ENCODE data around the gene AIFM1.

Gene AIFM1

GRCh38 chrX:130167040-130167439 lies 1.4 kb upstream of the AIFM1 start:
- Histone ChIP-seq H3K9me3 (ENCODE audit: control insufficient read depth, low read depth, low read length) (peaks cover 6% of the 10 kb centered on the region), H3K4me3 (ENCODE audit: low read length) (peak overlapping the region; percentile 85), H3K27ac (ENCODE audit: low read length) (no peak overlapping the region), H3K9ac (ENCODE audit: low read length) (no peak overlapping the region), H3K36me3 (ENCODE audit: control insufficient read depth, low read depth, low read length) (no peaks in the 10 kb centered on the region), H3K27me3 (ENCODE audit: control insufficient read depth, insufficient read depth, low read length) (no peaks in the 10 kb centered on the region), H3K4me1 (ENCODE audit: control insufficient read depth, low read depth, low read length) (peaks cover 9% of the 10 kb centered on the region)

- H3K27ac ChIP-seq (ENCODE audit: low read length): no peak overlapping the region
- H3K4me1 ChIP-seq (ENCODE audit: control insufficient read depth, low read depth, low read length): peaks cover 9% of the 10 kb centered on the region
- H3K27me3 ChIP-seq (ENCODE audit: control insufficient read depth, insufficient read depth, low read length): no peaks in the 10 kb centered on the region
- H3K36me3 ChIP-seq (ENCODE audit: control insufficient read depth, low read depth, low read length): no peaks in the 10 kb centered on the region
- H3K9me3 ChIP-seq (ENCODE audit: control insufficient read depth, low read depth, low read length): peaks cover 6% of the 10 kb centered on the region
- peak overlapping the region; percentile 56 for H3K9ac ChIP-seq (ENCODE audit: low read length)
- H3K4me3 ChIP-seq (ENCODE audit: low read length): peak overlapping the region; percentile 85
These were observed 799 bp upstream of the AIFM1 start for GRCh38 chrX:130166503-130166777.

DNA sequence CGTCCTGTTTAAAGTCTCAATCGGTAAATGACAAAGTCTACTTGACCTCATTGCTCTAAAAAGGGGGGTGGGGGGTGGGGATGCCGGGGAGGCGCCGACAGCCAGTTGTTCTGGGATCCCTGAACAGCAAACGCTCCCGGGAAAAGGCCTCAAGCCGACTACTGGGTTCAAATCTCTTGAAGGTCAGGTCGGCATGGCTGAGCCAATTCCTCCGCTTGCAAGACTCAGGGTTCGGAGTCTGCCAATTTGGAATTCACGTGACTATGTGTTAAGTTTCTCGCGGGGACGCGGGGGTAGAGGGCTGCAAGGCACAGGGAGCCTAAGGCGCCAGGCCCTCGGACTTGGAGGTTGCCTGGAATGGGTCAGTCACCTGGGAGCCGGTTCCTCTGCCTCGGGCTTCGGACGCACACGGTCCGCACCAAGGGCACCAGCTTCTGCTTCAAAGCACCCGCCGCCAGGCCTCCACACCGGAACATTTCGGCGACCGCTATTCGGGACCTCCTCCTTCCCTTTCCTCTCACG lies 399 bp downstream of the AIFM1 start:
- Histone ChIP-seq H3K4me3 (ENCODE audit: low read length) (peak overlapping the region; percentile 85), H3K27me3 (ENCODE audit: control insufficient read depth, insufficient read depth, low read length) (no peaks in the 10 kb centered on the region), H3K27ac (ENCODE audit: low read length) (no peak overlapping the region), H3K9ac (ENCODE audit: low read length) (peak overlapping the region; percentile 56), H3K9me3 (ENCODE audit: control insufficient read depth, low read depth, low read length) (peaks cover 6% of the 10 kb centered on the region), H3K4me1 (ENCODE audit: control insufficient read depth, low read depth, low read length) (peaks cover 7% of the 10 kb centered on the region), H3K36me3 (ENCODE audit: control insufficient read depth, low read depth, low read length) (no peaks in the 10 kb centered on the region)

DNA sequence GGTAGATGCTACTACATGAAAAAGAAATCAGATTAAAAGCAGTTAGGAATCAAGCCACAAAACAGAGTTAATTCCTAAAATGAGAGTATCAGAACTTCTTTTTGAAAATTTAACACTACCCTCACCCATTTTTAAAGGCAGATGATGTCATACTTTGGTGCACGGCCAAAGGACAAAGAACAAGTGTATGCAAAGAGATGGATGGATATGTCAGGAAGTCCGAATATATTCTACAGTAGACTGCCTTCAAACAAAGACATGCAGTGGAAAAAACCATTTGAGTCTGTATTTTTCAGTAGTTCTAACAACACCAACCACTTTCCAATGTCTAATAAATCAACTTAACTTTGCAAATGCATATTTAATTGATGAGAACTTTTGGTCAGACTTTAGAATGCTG lies 2.2 kb downstream of the AIFM1 start:
- no peak overlapping the region for H3K27ac ChIP-seq (ENCODE audit: low read length)
- no peak overlapping the region for H3K9ac ChIP-seq (ENCODE audit: low read length)
- peaks cover 6% of the 10 kb centered on the region for H3K4me1 ChIP-seq (ENCODE audit: control insufficient read depth, low read depth, low read length)
- H3K9me3 ChIP-seq (ENCODE audit: control insufficient read depth, low read depth, low read length): peaks cover 6% of the 10 kb centered on the region
- H3K27me3 ChIP-seq (ENCODE audit: control insufficient read depth, insufficient read depth, low read length): no peaks in the 10 kb centered on the region
- no peaks in the 10 kb centered on the region for H3K36me3 ChIP-seq (ENCODE audit: control insufficient read depth, low read depth, low read length)
- H3K4me3 ChIP-seq (ENCODE audit: low read length): no peak overlapping the region

GRCh38 chrX:130162094-130162735 lies 3.4 kb downstream of the AIFM1 start:
- Histone ChIP-seq H3K9ac (ENCODE audit: low read length) (no peak overlapping the region), H3K4me3 (ENCODE audit: low read length) (no peak overlapping the region), H3K9me3 (ENCODE audit: control insufficient read depth, low read depth, low read length) (peaks cover 7% of the 10 kb centered on the region), H3K27me3 (ENCODE audit: control insufficient read depth, insufficient read depth, low read length) (no peaks in the 10 kb centered on the region), H3K36me3 (ENCODE audit: control insufficient read depth, low read depth, low read length) (no peaks in the 10 kb centered on the region), H3K4me1 (ENCODE audit: control insufficient read depth, low read depth, low read length) (peaks cover 6% of the 10 kb centered on the region), H3K27ac (ENCODE audit: low read length) (no peak overlapping the region)

DNA sequence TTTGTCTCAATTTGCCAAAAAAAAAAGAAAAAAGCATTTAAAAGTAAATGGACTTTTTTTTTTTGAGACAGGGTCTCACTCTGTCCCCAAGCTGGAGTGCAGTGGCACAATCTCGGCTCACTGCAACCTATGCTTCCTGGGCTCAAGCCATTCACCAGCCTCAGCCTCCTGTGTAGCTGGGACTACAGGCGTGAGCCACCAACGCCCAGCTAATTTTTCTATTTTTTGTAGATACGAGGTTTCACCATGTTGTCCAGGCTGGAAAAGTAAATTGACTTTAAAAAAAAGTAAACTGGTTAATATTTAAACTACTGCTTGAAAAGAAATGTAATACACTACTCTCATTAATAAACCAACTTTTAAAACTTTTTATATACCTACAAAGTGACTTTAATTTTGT lies 5.9 kb downstream of the AIFM1 start:
- Histone ChIP-seq H3K27me3 (ENCODE audit: control insufficient read depth, insufficient read depth, low read length) (no peaks in the 10 kb centered on the region), H3K27ac (ENCODE audit: low read length) (no peak overlapping the region), H3K4me1 (ENCODE audit: control insufficient read depth, low read depth, low read length) (peaks cover 6% of the 10 kb centered on the region), H3K9me3 (ENCODE audit: control insufficient read depth, low read depth, low read length) (peaks cover 17% of the 10 kb centered on the region), H3K36me3 (ENCODE audit: control insufficient read depth, low read depth, low read length) (peaks cover 3% of the 10 kb centered on the region), H3K9ac (ENCODE audit: low read length) (no peak overlapping the region), H3K4me3 (ENCODE audit: low read length) (no peak overlapping the region)

DNA sequence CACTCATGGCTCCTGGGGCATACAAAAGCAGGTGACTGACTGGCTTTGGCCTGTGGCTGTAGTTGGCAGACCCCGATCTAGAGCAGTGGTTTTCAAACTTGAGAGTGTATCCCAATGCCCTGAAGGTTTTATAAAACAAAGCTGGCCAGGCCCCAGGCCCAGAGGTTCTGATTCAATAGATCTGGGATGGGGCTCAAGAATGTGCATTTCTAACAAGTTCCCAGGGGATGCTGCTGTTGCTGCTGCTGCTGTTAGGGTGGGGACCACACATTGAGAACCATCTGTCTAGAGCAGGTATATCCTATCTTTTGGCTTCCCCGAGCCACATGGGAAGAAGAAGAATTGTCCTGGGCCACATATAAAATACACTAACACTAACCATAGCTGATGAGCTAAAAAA lies 7.3 kb downstream of the AIFM1 start:
- H3K36me3 ChIP-seq (ENCODE audit: control insufficient read depth, low read depth, low read length): peaks cover 3% of the 10 kb centered on the region
- H3K27ac ChIP-seq (ENCODE audit: low read length): no peak overlapping the region
- no peak overlapping the region for H3K4me3 ChIP-seq (ENCODE audit: low read length)
- peaks cover 16% of the 10 kb centered on the region for H3K9me3 ChIP-seq (ENCODE audit: control insufficient read depth, low read depth, low read length)
- H3K4me1 ChIP-seq (ENCODE audit: control insufficient read depth, low read depth, low read length): no peaks in the 10 kb centered on the region
- no peaks in the 10 kb centered on the region for H3K27me3 ChIP-seq (ENCODE audit: control insufficient read depth, insufficient read depth, low read length)
- H3K9ac ChIP-seq (ENCODE audit: low read length): no peak overlapping the region

DNA sequence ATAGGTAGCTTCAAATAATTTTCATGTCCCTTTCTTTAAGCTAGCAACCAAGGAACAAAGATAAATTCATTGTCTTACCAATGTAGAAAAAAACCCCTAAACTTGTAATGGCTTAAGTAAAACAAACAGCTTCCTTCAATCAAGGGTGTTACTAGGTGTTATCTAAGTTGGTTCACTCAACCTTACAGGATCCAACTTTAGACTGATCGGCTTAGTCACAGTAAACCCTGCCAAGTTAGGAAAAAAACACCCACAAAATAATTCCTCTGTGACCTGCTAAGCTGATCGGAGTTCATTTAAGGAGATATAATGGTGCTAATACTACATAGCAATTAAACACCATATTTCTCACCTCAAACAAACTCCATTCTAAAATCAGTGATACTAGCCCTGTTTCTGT lies 10.1 kb downstream of the AIFM1 start:
- Histone ChIP-seq H3K9me3 (ENCODE audit: control insufficient read depth, low read depth, low read length) (peaks cover 15% of the 10 kb centered on the region), H3K27me3 (ENCODE audit: control insufficient read depth, insufficient read depth, low read length) (no peaks in the 10 kb centered on the region), H3K4me1 (ENCODE audit: control insufficient read depth, low read depth, low read length) (no peaks in the 10 kb centered on the region), H3K27ac (ENCODE audit: low read length) (no peak overlapping the region), H3K36me3 (ENCODE audit: control insufficient read depth, low read depth, low read length) (peaks cover 3% of the 10 kb centered on the region), H3K4me3 (ENCODE audit: low read length) (no peak overlapping the region), H3K9ac (ENCODE audit: low read length) (no peak overlapping the region)

DNA sequence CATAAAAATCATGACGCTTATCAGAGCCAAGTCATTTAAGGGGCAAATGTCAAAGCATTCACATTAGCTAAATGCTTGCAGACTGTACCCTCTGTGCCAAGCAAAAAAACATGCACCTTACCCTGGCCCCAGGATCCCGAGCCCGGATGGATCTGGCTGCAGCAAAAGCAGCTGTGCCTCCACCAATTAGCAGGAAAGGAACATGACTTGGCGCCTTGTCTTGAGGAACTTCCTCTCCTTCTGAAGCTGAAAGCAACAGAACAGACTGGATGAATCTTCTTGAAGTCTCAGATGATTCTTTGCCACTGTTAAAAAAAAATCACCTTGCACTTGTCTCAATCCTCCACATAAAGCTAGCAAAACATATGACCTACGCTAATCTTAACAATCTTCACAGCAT lies 18.0 kb downstream of the AIFM1 start:
- H3K27ac ChIP-seq (ENCODE audit: low read length): no peak overlapping the region
- peaks cover 17% of the 10 kb centered on the region for H3K36me3 ChIP-seq (ENCODE audit: control insufficient read depth, low read depth, low read length)
- no peaks in the 10 kb centered on the region for H3K9me3 ChIP-seq (ENCODE audit: control insufficient read depth, low read depth, low read length)
- no peak overlapping the region for H3K9ac ChIP-seq (ENCODE audit: low read length)
- no peaks in the 10 kb centered on the region for H3K27me3 ChIP-seq (ENCODE audit: control insufficient read depth, insufficient read depth, low read length)
- no peak overlapping the region for H3K4me3 ChIP-seq (ENCODE audit: low read length)
- no peaks in the 10 kb centered on the region for H3K4me1 ChIP-seq (ENCODE audit: control insufficient read depth, low read depth, low read length)

- Histone ChIP-seq H3K4me3 (ENCODE audit: low read length) (no peak overlapping the region), H3K9ac (ENCODE audit: low read length) (no peak overlapping the region), H3K27ac (ENCODE audit: low read length) (no peak overlapping the region), H3K4me1 (ENCODE audit: control insufficient read depth, low read depth, low read length) (no peaks in the 10 kb centered on the region), H3K27me3 (ENCODE audit: control insufficient read depth, insufficient read depth, low read length) (no peaks in the 10 kb centered on the region), H3K36me3 (ENCODE audit: control insufficient read depth, low read depth, low read length) (peaks cover 17% of the 10 kb centered on the region), H3K9me3 (ENCODE audit: control insufficient read depth, low read depth, low read length) (no peaks in the 10 kb centered on the region)
These were observed 20.5 kb downstream of the AIFM1 start for GRCh38 chrX:130145123-130145522.

GRCh38 chrX:130144509-130144908 lies 21.1 kb downstream of the AIFM1 start:
- no peaks in the 10 kb centered on the region for H3K9me3 ChIP-seq (ENCODE audit: control insufficient read depth, low read depth, low read length)
- no peaks in the 10 kb centered on the region for H3K4me1 ChIP-seq (ENCODE audit: control insufficient read depth, low read depth, low read length)
- no peak overlapping the region for H3K9ac ChIP-seq (ENCODE audit: low read length)
- H3K27ac ChIP-seq (ENCODE audit: low read length): no peak overlapping the region
- no peak overlapping the region for H3K4me3 ChIP-seq (ENCODE audit: low read length)
- H3K36me3 ChIP-seq (ENCODE audit: control insufficient read depth, low read depth, low read length): peaks cover 17% of the 10 kb centered on the region
- no peaks in the 10 kb centered on the region for H3K27me3 ChIP-seq (ENCODE audit: control insufficient read depth, insufficient read depth, low read length)

GRCh38 chrX:130139474-130140201 lies 26.0 kb downstream of the AIFM1 start:
- no peak overlapping the region for H3K4me3 ChIP-seq (ENCODE audit: low read length)
- no peak overlapping the region for H3K27ac ChIP-seq (ENCODE audit: low read length)
- H3K27me3 ChIP-seq (ENCODE audit: control insufficient read depth, insufficient read depth, low read length): no peaks in the 10 kb centered on the region
- H3K9me3 ChIP-seq (ENCODE audit: control insufficient read depth, low read depth, low read length): peaks cover 4% of the 10 kb centered on the region
- H3K9ac ChIP-seq (ENCODE audit: low read length): no peak overlapping the region
- H3K4me1 ChIP-seq (ENCODE audit: control insufficient read depth, low read depth, low read length): no peaks in the 10 kb centered on the region
- H3K36me3 ChIP-seq (ENCODE audit: control insufficient read depth, low read depth, low read length): peaks cover 19% of the 10 kb centered on the region

Data from iPS-18a (cell line).